ENCODE data around the gene GPR18. TPM values are rescaled to one million over a fixed set of nuclear protein-coding genes. Genes with fewer than 3 reads are reported as not detected.

The GPR18 gene
- total RNA-seq, 1 donor from 2014 or later, result not detected

DNA sequence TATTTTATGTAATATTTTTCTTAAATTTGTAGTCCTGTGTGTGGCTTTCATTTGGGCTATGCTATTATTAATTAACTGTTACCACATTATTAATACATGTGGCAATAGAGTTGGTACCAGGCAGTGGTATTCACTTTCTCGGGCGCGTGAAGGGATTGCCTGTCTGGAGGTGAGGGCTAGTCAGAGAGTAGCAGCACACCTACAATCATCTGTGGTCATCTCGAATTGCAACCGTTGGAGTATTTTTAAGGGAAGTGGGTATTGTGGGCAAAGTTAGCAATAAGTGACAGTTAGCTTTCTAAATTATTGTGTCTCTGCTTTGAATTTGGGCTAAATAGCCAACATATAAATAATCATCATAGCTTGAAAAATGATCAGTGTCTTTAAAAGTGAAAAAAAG, 20.0 kb upstream of the GPR18 start:
- Histone ChIP-seq H3K4me3 (no peak overlapping the region), H4K20me1 (ENCODE audit: low read depth) (peaks cover 25% of the 10 kb centered on the region), H2AFZ (replicated peaks) (no peak overlapping the region), H3K79me2 (ENCODE audit: low read depth) (no peaks in the 10 kb centered on the region), H3K4me2 (no peak overlapping the region), H3K36me3 (no peaks in the 10 kb centered on the region), H3K9ac (no peak overlapping the region), H3K27me3 (no peaks in the 10 kb centered on the region), H3K27ac (no peak overlapping the region), H3F3A (ENCODE audit: low read depth) (peaks cover 12% of the 10 kb centered on the region), H3K9me3 (ENCODE audit: low read depth) (no peaks in the 10 kb centered on the region), H3K4me1 (peaks cover 24% of the 10 kb centered on the region)
- no peak overlapping the region for H3K4me3 Mint-ChIP-seq
- no peak for TF ChIP-seq EZH2phosphoT487 (IDR thresholded peaks at IDR 0.05)
- TF ChIP-seq CTCF (IDR thresholded peaks at IDR 0.05), result no peak
- TF ChIP-seq EZH2 (IDR thresholded peaks at IDR 0.05), result no peak
- H3K4me1 Mint-ChIP-seq, result peaks cover 11% of the 10 kb centered on the region
- DNase-seq (ENCODE audit: low spot score), result no peak
- peaks cover 2% of the 10 kb centered on the region for H3K27me3 Mint-ChIP-seq (ENCODE audit: insufficient read depth, low read depth)
- no peak overlapping the region for H3K27ac Mint-ChIP-seq
- H3K36me3 Mint-ChIP-seq, result peaks cover 10% of the 10 kb centered on the region
- H3K9me3 Mint-ChIP-seq, result no peaks in the 10 kb centered on the region

- Histone ChIP-seq H3F3A (ENCODE audit: low read depth) (peaks cover 12% of the 10 kb centered on the region), H3K4me3 (no peak overlapping the region), H3K9ac (no peak overlapping the region), H3K79me2 (ENCODE audit: low read depth) (no peaks in the 10 kb centered on the region), H3K4me1 (peaks cover 24% of the 10 kb centered on the region), H4K20me1 (ENCODE audit: low read depth) (peaks cover 25% of the 10 kb centered on the region), H3K4me2 (no peak overlapping the region), H3K36me3 (no peaks in the 10 kb centered on the region), H2AFZ (replicated peaks) (no peak overlapping the region), H3K9me3 (ENCODE audit: low read depth) (no peaks in the 10 kb centered on the region), H3K27me3 (no peaks in the 10 kb centered on the region), H3K27ac (no peak overlapping the region)
- no peaks in the 10 kb centered on the region for H3K9me3 Mint-ChIP-seq
- H3K4me3 Mint-ChIP-seq, result no peak overlapping the region
- DNase-seq (ENCODE audit: low spot score), result no peak
- peaks cover 2% of the 10 kb centered on the region for H3K27me3 Mint-ChIP-seq (ENCODE audit: insufficient read depth, low read depth)
- peaks cover 11% of the 10 kb centered on the region for H3K4me1 Mint-ChIP-seq
- TF ChIP-seq EZH2phosphoT487 (IDR thresholded peaks at IDR 0.05), result no peak
- no peak for TF ChIP-seq EZH2 (IDR thresholded peaks at IDR 0.05)
- TF ChIP-seq CTCF (IDR thresholded peaks at IDR 0.05), result no peak
- peaks cover 14% of the 10 kb centered on the region for H3K36me3 Mint-ChIP-seq
- H3K27ac Mint-ChIP-seq, result peak overlapping the region; percentile 76
Observed at GRCh38 chr13:99277629-99278028, 19.4 kb upstream of the GPR18 start.

DNA sequence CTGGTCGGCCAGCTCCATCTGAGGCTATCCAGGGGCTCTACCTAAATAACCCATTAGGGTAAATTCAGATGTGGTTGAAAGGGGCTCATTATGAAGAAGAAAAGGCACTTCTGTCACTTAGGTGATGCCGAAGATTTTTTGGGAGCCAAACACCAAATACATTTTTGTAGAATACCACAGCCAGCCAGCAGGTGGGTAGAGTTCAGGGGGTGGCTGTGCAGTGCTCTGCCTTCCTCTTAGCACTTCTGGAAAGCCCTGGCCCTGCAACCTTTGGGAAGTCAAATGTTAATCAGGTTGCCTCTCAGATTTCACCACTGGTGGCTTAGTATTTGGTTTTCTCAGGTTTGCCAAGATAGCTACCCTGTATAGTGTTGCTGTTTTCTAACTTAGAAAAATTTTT, 18.5 kb upstream of the GPR18 start:
- H2AFZ ChIP-seq (replicated peaks), result no peak overlapping the region
- H4K20me1 ChIP-seq (ENCODE audit: low read depth), result peaks cover 25% of the 10 kb centered on the region
- no peak overlapping the region for H3K4me3 ChIP-seq
- H3K27ac Mint-ChIP-seq, result no peak overlapping the region
- H3K4me1 Mint-ChIP-seq, result peaks cover 11% of the 10 kb centered on the region
- no peak overlapping the region for H3K9ac ChIP-seq
- no peak overlapping the region for H3K4me2 ChIP-seq
- H3K9me3 ChIP-seq (ENCODE audit: low read depth), result no peaks in the 10 kb centered on the region
- H3K36me3 ChIP-seq, result no peaks in the 10 kb centered on the region
- peaks cover 11% of the 10 kb centered on the region for H3F3A ChIP-seq (ENCODE audit: low read depth)
- no peak overlapping the region for H3K4me3 Mint-ChIP-seq
- peaks cover 24% of the 10 kb centered on the region for H3K4me1 ChIP-seq
- peaks cover 2% of the 10 kb centered on the region for H3K27me3 Mint-ChIP-seq (ENCODE audit: insufficient read depth, low read depth)
- no peak for TF ChIP-seq EZH2 (IDR thresholded peaks at IDR 0.05)
- peak; percentile 17 for TF ChIP-seq CTCF (IDR thresholded peaks at IDR 0.05)
- no peak for TF ChIP-seq EZH2phosphoT487 (IDR thresholded peaks at IDR 0.05)
- no peak for DNase-seq (ENCODE audit: low spot score)
- no peaks in the 10 kb centered on the region for H3K79me2 ChIP-seq (ENCODE audit: low read depth)
- peaks cover 19% of the 10 kb centered on the region for H3K36me3 Mint-ChIP-seq
- H3K27ac ChIP-seq, result no peak overlapping the region
- H3K27me3 ChIP-seq, result no peaks in the 10 kb centered on the region
- H3K9me3 Mint-ChIP-seq, result no peaks in the 10 kb centered on the region

All from neural progenitor cell (in vitro differentiated cells).